KOPT-K1 (cell line): Measurements from ENCODE around the gene ADAMTS17.

Experiments used
- H3K27ac ChIP-seq: fragments of 200-600 bp; sonication (generic); 2 replicates; pipeline ENCODE4 v1.5.1; 2016; ENCODE audit warnings: antibody characterized with exemption, mild to moderate bottlenecking, low read depth, low read length; ENCODE audit not compliant: poor library complexity, severe bottlenecking
- H3K36me3 ChIP-seq: fragments of 200-600 bp; sonication (generic); 2 replicates; pipeline ENCODE4 v1.5.1; 2017; ENCODE audit warnings: antibody characterized with exemption, mild to moderate bottlenecking, low read length, moderate library complexity; ENCODE audit not compliant: insufficient read depth
- H3K9me3 ChIP-seq: fragments of 200-600 bp; sonication (generic); 2 replicates; pipeline ENCODE4 v1.5.1; 2017; ENCODE audit warnings: antibody characterized with exemption, low read length, mild to moderate bottlenecking; ENCODE audit not compliant: insufficient read depth, poor library complexity, severe bottlenecking

ADAMTS17 gene

DNA sequence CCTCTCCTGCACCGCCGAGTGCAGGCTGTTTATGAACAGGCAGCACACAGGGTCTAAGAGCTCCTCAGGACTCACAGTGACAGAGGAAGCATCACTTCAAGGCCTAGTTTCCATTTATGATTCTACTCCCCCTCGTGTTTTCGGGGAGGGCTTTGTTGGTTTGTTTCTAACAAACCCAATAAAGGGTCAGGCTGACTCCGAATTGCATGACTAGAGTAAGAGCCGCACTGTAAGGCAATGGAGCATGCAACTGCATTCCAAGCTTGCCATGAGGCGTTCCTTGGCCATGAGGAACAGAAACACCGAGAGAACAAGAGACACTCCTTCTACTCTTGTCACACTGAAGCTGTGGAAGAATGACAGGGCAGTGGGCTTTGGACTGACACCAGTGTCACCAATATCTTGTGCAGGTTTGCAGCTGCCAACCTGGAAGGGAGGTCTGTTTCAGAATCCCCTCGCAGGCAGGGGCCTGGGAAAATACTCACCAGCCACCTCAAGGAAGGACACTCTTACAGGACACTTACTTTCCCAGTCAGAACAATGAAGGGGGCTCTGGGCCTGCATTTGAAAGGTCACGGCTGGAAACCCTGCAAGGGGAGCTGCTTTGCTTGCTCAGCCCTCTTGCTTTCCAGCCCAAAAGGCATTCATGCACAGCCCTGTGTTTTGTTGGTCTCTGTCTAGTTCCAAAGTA, 96.8 kb downstream of the ADAMTS17 start:
- H3K27ac ChIP-seq: no peak overlapping the region
- H3K9me3 ChIP-seq: no peaks in the 10 kb centered on the region
- no peaks in the 10 kb centered on the region for H3K36me3 ChIP-seq

- no peaks in the 10 kb centered on the region for H3K36me3 ChIP-seq
- H3K9me3 ChIP-seq: no peaks in the 10 kb centered on the region
These were observed 98.8 kb downstream of the ADAMTS17 start for GRCh38 chr15:100242989-100243388.

DNA sequence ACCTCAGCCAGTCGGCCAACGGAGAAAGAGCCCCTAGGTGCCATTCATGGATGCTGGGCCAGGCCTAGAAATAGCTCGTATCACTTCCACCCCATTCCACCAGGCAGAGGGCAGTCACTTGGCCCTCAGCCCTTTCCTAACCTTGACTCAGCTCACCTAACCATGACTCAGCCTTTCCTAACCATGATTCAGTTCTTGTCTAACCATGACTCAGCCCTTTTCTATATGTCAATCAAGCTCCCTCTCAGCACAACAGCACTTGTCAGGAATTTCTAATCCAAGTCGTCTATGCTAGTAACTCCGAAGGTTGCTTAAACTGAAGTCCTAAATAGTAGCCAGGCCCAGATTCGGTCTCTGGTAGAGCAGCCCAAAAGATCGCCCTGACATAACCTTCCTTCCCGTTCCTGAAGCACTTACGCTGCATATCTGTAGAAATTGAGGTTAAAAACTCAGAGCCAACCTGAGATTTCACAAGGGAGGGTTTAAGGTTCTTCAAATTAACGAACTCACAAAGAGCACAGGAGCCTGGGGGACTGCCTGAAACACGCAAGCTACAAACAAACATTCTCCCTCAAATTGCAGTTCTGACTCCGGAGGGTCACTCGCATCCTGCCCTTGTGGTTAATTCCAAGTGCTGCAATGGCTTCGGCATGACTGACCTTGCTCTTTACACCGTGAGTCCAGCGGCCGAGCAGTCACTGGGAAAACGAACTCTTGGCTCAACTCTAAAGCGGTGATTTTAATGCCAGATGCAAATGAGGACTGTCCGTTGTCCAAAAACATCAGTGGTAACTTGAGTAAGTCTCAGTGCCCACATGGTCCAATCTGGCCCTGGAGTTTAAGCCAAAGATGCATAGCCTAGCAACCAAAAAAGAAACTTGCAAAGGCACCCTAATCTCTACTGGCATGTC, 99.9 kb downstream of the ADAMTS17 start:
- no peak overlapping the region for H3K27ac ChIP-seq
- H3K36me3 ChIP-seq: no peaks in the 10 kb centered on the region
- no peaks in the 10 kb centered on the region for H3K9me3 ChIP-seq

More at GRCh38 chr15:100242989-100243388, 98.8 kb downstream of the ADAMTS17 start:
- no peak overlapping the region for H3K27ac ChIP-seq

DNA sequence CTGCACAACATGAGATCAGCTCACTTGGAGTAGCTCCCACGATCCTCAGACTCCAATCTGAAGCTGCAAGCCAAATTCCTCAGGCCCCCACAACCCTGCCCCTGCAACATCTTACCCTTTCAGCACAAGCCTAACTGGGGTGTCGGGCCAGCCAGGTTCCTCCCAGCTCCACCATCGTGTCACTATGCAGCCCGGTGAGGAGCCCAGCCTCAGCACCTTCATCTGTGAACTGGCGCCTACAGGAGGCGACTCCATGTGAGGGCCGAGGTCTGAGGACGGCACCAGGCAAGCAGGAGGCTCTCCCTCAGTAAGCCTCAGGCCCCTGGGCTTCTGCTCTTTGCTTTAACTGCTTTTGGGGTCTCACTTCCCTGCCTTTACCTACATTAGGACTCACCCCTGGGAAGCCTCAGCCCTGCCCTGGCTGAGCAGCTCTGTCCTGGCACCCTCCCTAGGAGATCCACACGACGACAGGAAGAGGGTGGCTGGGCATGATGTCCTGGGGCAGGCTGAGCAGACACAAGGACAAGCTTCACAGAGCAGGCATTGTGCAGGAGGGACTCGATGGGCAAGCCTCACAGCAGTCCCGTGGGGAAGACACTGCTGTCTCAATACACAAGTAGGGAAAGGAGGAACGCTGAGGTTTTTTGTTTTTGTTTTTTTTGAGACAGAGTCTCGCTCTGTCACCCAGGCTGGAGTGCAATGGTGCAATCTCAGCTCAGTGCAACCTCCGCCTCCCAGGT, 104.6 kb downstream of the ADAMTS17 start:
- H3K9me3 ChIP-seq: no peaks in the 10 kb centered on the region
- H3K36me3 ChIP-seq: no peaks in the 10 kb centered on the region
- H3K27ac ChIP-seq: no peak overlapping the region

GRCh38 chr15:100235030-100235617, 106.7 kb downstream of the ADAMTS17 start:
- Histone ChIP-seq H3K9me3 (no peaks in the 10 kb centered on the region), H3K27ac (no peak overlapping the region), H3K36me3 (no peaks in the 10 kb centered on the region)

GRCh38 chr15:100234158-100235029, 107.4 kb downstream of the ADAMTS17 start:
- no peaks in the 10 kb centered on the region for H3K9me3 ChIP-seq
- no peaks in the 10 kb centered on the region for H3K36me3 ChIP-seq
- H3K27ac ChIP-seq: no peak overlapping the region

GRCh38 chr15:100230784-100231183, 111.0 kb downstream of the ADAMTS17 start:
- Histone ChIP-seq H3K36me3 (no peaks in the 10 kb centered on the region), H3K9me3 (no peaks in the 10 kb centered on the region), H3K27ac (no peak overlapping the region)

DNA sequence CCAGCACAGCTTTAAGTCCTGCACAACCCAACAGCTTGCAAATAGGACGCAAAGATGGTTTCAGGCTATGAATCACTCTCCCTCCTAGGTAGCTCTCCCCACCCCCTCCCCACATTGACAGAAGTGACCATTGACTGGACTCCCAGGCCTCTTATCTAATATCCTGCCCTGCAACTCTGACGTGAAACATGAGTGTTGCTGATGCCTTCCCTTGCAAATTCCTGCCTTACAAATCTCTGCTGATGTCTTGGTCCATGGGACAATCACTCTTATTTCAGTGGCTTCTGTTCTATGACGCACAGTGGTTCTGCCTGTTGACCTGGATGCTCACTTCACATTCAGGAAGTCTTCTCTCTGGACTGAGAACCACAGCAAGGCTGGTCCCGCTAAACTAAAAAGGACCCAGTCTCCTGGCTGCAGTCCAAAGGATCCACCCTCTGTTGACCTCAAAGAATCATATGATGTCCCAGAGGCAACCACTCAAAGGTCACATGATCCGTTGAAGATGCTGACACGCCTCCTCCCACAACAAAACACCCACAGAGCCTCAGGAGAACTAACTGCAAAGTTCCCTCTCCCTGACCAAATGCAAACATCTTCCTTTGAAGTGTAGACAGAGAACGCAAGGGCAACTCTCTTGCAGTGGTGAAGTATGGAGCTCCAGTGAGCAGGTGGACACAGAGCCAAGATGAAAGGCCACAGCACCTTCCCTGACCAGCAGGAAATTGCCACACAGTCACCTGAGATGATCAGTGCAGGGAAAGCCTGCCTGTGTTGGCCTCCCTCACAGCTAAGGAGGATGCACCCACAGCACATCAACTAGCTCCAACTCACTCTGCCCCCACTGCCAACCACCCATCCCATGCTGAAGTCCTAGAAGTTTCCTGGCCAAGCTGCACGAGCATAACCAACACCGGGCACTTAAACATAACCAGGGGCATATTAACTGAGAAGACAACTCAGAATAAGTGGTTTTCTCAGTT, 112.3 kb downstream of the ADAMTS17 start:
- H3K9me3 ChIP-seq: no peaks in the 10 kb centered on the region
- no peak overlapping the region for H3K27ac ChIP-seq
- H3K36me3 ChIP-seq: no peaks in the 10 kb centered on the region

DNA sequence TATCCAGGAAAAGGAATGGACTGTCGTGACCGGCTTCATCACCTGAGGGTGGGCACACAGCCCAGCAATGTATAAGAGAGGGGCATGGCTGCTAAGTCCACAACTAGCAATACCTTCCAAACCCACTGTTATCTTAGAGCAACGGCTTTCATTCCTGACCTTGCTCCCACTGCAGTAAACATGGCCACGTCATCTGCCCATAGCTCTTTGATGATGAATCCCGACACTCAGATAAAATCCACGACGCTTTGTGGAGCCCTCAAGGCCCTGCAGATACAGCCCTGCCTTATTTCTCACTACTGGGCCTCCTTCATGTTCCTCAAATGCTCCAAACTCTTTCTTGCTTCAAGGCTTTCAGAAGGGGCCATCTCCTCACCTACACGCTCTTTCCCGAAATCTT, 114.0 kb downstream of the ADAMTS17 start:
- Histone ChIP-seq H3K9me3 (no peaks in the 10 kb centered on the region), H3K36me3 (no peaks in the 10 kb centered on the region), H3K27ac (no peak overlapping the region)

- Histone ChIP-seq H3K36me3 (no peaks in the 10 kb centered on the region), H3K9me3 (no peaks in the 10 kb centered on the region), H3K27ac (no peak overlapping the region)
These were observed 115.7 kb downstream of the ADAMTS17 start for GRCh38 chr15:100226107-100226506.

- no peaks in the 10 kb centered on the region for H3K9me3 ChIP-seq
- no peak overlapping the region for H3K27ac ChIP-seq
- H3K36me3 ChIP-seq: no peaks in the 10 kb centered on the region
These were observed 117.3 kb downstream of the ADAMTS17 start for GRCh38 chr15:100224206-100225185.

GRCh38 chr15:100222349-100222715, 119.4 kb downstream of the ADAMTS17 start:
- Histone ChIP-seq H3K9me3 (no peaks in the 10 kb centered on the region), H3K27ac (no peak overlapping the region), H3K36me3 (no peaks in the 10 kb centered on the region)
